BJ (cell line): Measurements from ENCODE around the gene UBTD1. TPM values are rescaled to one million over a fixed set of nuclear protein-coding genes. Genes with fewer than 3 reads are reported as not detected.

Experiments used
- CTCF ChIA-PET: fragments of 350-600 bp; formaldehyde crosslinking; extraction: SDS; loops from one replicate; lab custom pipeline; 2021; ENCODE audit warnings: antibody characterized with exemption, inconsistent platforms; lab: Yijun Ruan, JAX
- POLR2A ChIA-PET: fragments of 300-600 bp; sonication (Branson Sonifier 250); formaldehyde crosslinking; extraction: SDS; loops from one replicate; lab custom pipeline; 2021; ENCODE audit warnings: antibody characterized with exemption; lab: Charles Lee
- DNase-seq: peaks from one replicate; pipeline ENCODE4 v3.0.0-alpha.2; 2011; ENCODE audit warnings: low read depth
- H3K27me3 ChIP-seq: 2 replicates; pipeline ENCODE4 v1.6.0; 2011; ENCODE audit warnings: low read length; ENCODE audit not compliant: control insufficient read depth, insufficient read depth
- H3K36me3 ChIP-seq: 2 replicates; pipeline ENCODE4 v1.5.1; 2011; ENCODE audit warnings: low read length; ENCODE audit not compliant: control insufficient read depth, insufficient read depth
- H3K4me3 ChIP-seq: 2 replicates; pipeline ENCODE4 v1.5.1; 2011; ENCODE audit warnings: low read depth, mild to moderate bottlenecking, control low read depth, low read length
- polyA plus RNA-seq: library from polyadenylated mRNA; depleted of rRNA; stranded (reverse); fragments of >200 nt; gene quantifications from 2 replicates; pipeline ENCODE4 v1.2.3, GENCODE V29; 2011
- TF ChIP-seq, protein P1 (sequence below): IDR thresholded peaks from 2 replicates; pipeline ENCODE4 v1.5.1; 2011; ENCODE audit warnings: low read depth, mild to moderate bottlenecking, control low read depth, inconsistent platforms, low read length, moderate library complexity; ENCODE audit not compliant: insufficient read depth

The UBTD1 gene
- polyA plus RNA-seq, 1 experiment, result 39.0 TPM

DNA sequence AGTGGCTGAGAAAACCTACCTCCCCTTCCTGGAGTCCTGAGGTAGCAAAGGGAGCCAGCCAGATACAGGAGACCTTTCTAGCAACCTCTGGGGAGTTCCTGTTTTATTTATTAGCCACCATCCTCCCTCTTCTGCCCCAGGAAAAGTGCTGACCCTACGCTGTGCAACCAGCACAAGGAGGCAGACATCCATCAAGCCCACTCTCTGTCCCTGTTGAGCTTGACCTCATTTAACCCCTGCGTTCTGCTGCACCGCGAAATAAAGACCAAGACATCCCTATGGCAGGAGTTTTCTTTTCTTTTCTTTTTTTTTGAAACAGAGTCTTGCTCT, 48.5 kb downstream of the UBTD1 start:
- H3K36me3 ChIP-seq, result no peaks in the 10 kb centered on the region
- H3K4me3 ChIP-seq, result no peak overlapping the region
- ChIA-PET POLR2A (no interaction called here), CTCF (interaction anchor here (1.8 to 2.2 kb wide), 4 partner anchors 13 to 141 kb away, joined by 3 to 7 read pairs (median 6); no protein-coding TSS in a partner anchor)
- TF ChIP-seq, protein P1, sequence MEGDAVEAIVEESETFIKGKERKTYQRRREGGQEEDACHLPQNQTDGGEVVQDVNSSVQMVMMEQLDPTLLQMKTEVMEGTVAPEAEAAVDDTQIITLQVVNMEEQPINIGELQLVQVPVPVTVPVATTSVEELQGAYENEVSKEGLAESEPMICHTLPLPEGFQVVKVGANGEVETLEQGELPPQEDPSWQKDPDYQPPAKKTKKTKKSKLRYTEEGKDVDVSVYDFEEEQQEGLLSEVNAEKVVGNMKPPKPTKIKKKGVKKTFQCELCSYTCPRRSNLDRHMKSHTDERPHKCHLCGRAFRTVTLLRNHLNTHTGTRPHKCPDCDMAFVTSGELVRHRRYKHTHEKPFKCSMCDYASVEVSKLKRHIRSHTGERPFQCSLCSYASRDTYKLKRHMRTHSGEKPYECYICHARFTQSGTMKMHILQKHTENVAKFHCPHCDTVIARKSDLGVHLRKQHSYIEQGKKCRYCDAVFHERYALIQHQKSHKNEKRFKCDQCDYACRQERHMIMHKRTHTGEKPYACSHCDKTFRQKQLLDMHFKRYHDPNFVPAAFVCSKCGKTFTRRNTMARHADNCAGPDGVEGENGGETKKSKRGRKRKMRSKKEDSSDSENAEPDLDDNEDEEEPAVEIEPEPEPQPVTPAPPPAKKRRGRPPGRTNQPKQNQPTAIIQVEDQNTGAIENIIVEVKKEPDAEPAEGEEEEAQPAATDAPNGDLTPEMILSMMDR, result no peak
- no peak for DNase-seq
- H3K27me3 ChIP-seq, result no peaks in the 10 kb centered on the region

DNA sequence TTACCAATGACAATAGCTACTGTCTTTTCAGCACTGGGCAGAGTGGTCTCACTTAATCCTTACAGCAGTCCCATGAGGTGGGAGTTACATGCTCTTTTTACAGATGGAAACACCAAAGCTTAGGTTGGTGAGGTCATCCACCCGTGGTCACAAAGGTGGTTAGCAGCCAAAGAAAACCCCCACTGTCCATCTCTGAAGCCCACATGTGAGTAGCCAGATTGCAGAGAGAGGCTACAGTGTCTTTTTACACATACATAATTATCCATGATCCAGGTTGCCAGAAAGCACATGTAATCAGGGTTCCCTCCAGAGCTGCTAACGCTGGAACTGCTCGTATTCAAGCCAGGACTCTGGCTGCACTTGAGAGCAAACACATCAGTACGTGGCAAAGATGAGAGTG, 49.2 kb downstream of the UBTD1 start:
- TF ChIP-seq, protein P1, result no peak
- CTCF ChIA-PET, result interaction anchor here (0.7 to 1.9 kb wide), 2 partner anchors 24 to 78 kb away, joined by 3 to 7 read pairs; no protein-coding TSS in a partner anchor
- no peaks in the 10 kb centered on the region for H3K27me3 ChIP-seq
- POLR2A ChIA-PET, result no interaction called here
- no peak overlapping the region for H3K4me3 ChIP-seq
- DNase-seq, result no peak
- H3K36me3 ChIP-seq, result no peaks in the 10 kb centered on the region

DNA sequence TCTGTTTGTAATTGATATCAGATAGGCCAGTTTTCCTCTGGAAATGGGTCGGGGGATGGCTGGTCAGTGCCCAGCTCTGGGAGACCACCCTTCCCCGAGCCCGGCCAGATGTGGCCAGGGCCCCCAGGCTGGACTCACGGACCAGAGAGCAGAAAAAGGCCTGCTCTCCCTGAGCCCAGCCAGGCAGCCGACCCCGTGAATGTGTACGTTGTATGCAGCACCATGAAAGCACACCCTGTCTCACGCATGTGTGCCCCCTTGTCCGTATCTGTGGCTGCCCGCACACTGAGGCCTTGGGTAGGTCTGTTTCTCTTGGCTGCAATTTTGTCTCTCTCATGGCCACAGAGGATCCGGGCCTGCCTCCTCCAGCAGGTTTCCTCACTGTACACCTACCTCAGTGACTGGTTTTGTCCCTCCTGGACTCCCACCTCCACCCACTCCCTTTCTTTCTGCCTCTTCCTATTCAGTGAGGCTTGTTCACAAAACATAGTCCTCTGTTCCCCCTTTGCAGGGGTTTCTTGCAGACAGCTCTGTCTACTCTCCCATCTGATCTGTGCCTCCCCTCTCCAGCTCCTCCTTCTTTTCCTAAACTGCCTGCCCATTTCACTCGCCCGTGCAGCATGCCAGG, 50.2 kb downstream of the UBTD1 start:
- ChIA-PET POLR2A (no interaction called here), CTCF (interaction anchor here (1.3 to 6.8 kb wide), 4 partner anchors 14 to 85 kb away, joined by 3 to 104 read pairs (median 6); partner anchors contain the start of gene ANKRD2)
- Histone ChIP-seq H3K4me3 (no peak overlapping the region), H3K36me3 (no peaks in the 10 kb centered on the region), H3K27me3 (no peaks in the 10 kb centered on the region)
- DNase-seq, result no peak
- TF ChIP-seq, protein P1, result no peak

DNA sequence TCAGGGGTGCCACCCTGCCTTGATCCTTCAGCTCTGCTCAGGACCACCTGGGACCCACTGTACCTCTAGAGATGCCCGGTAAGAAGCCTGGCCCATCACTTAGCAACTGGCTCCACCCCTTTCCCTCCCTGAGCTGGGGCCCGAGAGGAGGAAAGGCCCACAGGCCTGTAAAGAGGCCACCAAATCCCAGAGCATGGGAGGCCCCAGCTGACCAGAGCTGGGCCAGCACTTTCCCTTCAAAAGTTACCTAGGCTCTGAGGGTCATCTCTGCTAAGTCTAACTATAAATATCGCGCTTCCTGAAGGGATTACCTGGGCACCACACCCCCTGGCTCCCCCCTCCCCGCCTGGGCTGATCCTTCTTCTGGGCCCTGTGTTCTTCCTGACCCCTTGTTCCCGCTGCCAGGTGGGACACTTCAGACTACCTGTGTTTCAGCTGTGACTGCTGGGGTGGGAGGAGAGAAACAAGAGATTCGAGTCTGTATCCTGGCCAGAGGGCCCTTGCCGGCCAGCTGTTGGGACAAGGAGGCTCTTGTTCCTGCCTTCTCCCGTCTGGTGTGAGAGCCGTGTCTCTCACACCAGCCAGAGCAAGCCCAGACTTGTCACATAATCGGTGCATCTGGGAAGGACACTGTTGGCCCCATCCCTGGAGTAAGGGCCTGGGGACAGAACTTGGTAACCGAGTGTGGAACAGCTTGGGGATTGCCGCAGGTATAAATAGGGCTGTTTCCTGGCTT, 51.0 kb downstream of the UBTD1 start:
- H3K36me3 ChIP-seq, result no peaks in the 10 kb centered on the region
- CTCF ChIA-PET, result interaction anchor here (1.0 to 6.8 kb wide), 6 partner anchors 15 to 143 kb away, joined by 3 to 104 read pairs (median 7); partner anchors contain the start of genes ANKRD2 and UBTD1
- no peaks in the 10 kb centered on the region for H3K27me3 ChIP-seq
- TF ChIP-seq, protein P1, result no peak
- DNase-seq, result no peak
- POLR2A ChIA-PET, result no interaction called here
- no peak overlapping the region for H3K4me3 ChIP-seq
